Measurements from ENCODE around the gene EBF3.

DNA sequence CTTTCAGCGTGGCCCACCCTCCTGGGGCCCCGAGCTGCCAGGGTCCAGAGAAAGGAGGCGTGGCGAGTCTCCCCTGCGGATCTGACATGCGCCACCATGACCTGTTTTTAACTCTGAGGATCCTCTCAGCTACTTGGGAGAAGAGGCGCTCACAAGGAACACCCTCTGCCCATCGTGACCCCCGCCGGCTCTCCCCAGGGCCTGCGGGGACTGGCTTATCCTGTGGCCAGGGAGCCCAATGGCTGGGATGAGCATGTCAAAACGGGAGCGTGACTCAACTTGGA is 93.7 kb downstream of the EBF3 start:
- TF ChIP-seq CTCF (IDR thresholded peaks at IDR 0.05; ENCODE audit: low read depth, low read length) (no peak), EZH2phosphoT487 (IDR thresholded peaks at IDR 0.05; ENCODE audit: low read depth) (no peak)
